Type B pancreatic cell (in vitro differentiated cells): ENCODE measurements around the gene PRMT7. TPM values are rescaled to one million over a fixed set of nuclear protein-coding genes. Genes with fewer than 3 reads are reported as not detected.

Experiments
- DNase-seq: peaks from one replicate; pipeline ENCODE4 v3.0.0; 2021; ENCODE audit warnings: mixed read lengths; ENCODE audit not compliant: unreplicated experiment; ENCODE audit errors: extremely low spot score
- H3K27ac Mint-ChIP-seq: 2 replicates; pipeline ENCODE4 v1.8.0; 2021; ENCODE audit warnings: mild to moderate bottlenecking, mixed read lengths
- H3K27me3 Mint-ChIP-seq: 2 replicates; pipeline ENCODE4 v1.8.0; 2021; ENCODE audit warnings: mixed read lengths
- H3K36me3 Mint-ChIP-seq: 2 replicates; pipeline ENCODE4 v1.8.0; 2021; ENCODE audit warnings: mixed read lengths
- H3K4me1 Mint-ChIP-seq: one replicate; pipeline ENCODE4 v1.8.0; 2021; ENCODE audit warnings: mixed read lengths; ENCODE audit not compliant: unreplicated experiment
- H3K4me3 Mint-ChIP-seq: 2 replicates; pipeline ENCODE4 v1.8.0; 2021; ENCODE audit warnings: mild to moderate bottlenecking, mixed read lengths
- H3K9me3 Mint-ChIP-seq: 2 replicates; pipeline ENCODE4 v1.8.0; 2021; ENCODE audit warnings: mixed read lengths
- total RNA-seq: library from RNA; stranded (reverse); gene quantifications from 2 replicates; pipeline ENCODE4 v1.2.1, GENCODE V29; 2021; ENCODE audit warnings: low replicate concordance
- TF ChIP-seq, protein P1 (sequence below): fragments of 200-600 bp; sonication (generic); conservative IDR thresholded peaks from 2 replicates; pipeline ENCODE4 v1.5.0; 2021; ENCODE audit warnings: antibody characterized with exemption, mild to moderate bottlenecking

Gene PRMT7
- total RNA-seq, 1 donor from 2014 or later = 66.9 TPM

DNA sequence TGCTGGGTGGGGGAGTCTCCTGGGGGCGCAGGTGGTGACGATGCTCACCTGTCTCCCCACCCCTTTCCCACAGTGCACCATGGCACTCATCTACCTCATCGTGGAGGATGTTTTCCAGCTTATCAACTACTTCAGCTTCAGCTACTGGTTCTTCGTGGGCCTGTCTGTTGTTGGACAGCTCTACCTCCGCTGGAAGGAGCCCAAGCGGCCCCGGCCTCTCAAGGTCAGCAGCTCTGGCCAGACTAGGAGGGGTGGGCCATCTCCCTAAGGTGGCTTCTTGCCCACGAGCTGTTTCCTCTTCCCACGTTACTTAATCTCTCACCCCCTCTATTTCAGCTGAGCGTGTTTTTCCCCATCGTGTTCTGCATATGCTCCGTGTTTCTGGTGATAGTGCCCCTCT is 14.5 kb upstream of the PRMT7 start:
- Mint-ChIP-seq H3K27me3 (no peaks in the 10 kb centered on the region), H3K36me3 (peaks cover 16% of the 10 kb centered on the region), H3K27ac (no peak overlapping the region), H3K9me3 (no peaks in the 10 kb centered on the region), H3K4me3 (no peak overlapping the region), H3K4me1 (peaks cover 7% of the 10 kb centered on the region)
- no peak for DNase-seq
- TF ChIP-seq, protein P1, sequence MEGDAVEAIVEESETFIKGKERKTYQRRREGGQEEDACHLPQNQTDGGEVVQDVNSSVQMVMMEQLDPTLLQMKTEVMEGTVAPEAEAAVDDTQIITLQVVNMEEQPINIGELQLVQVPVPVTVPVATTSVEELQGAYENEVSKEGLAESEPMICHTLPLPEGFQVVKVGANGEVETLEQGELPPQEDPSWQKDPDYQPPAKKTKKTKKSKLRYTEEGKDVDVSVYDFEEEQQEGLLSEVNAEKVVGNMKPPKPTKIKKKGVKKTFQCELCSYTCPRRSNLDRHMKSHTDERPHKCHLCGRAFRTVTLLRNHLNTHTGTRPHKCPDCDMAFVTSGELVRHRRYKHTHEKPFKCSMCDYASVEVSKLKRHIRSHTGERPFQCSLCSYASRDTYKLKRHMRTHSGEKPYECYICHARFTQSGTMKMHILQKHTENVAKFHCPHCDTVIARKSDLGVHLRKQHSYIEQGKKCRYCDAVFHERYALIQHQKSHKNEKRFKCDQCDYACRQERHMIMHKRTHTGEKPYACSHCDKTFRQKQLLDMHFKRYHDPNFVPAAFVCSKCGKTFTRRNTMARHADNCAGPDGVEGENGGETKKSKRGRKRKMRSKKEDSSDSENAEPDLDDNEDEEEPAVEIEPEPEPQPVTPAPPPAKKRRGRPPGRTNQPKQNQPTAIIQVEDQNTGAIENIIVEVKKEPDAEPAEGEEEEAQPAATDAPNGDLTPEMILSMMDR = no peak

GRCh38 chr16:68296693-68297092 is 14.1 kb upstream of the PRMT7 start:
- H3K9me3 Mint-ChIP-seq = no peaks in the 10 kb centered on the region
- no peak for DNase-seq
- TF ChIP-seq, protein P1 = no peak
- H3K4me3 Mint-ChIP-seq = no peak overlapping the region
- no peaks in the 10 kb centered on the region for H3K27me3 Mint-ChIP-seq
- no peak overlapping the region for H3K27ac Mint-ChIP-seq
- H3K4me1 Mint-ChIP-seq = peaks cover 7% of the 10 kb centered on the region
- H3K36me3 Mint-ChIP-seq = peaks cover 15% of the 10 kb centered on the region

GRCh38 chr16:68297908-68298307 is 12.9 kb upstream of the PRMT7 start:
- DNase-seq = no peak
- no peaks in the 10 kb centered on the region for H3K9me3 Mint-ChIP-seq
- H3K36me3 Mint-ChIP-seq = peaks cover 16% of the 10 kb centered on the region
- H3K4me3 Mint-ChIP-seq = no peak overlapping the region
- H3K4me1 Mint-ChIP-seq = peaks cover 7% of the 10 kb centered on the region
- no peak overlapping the region for H3K27ac Mint-ChIP-seq
- no peaks in the 10 kb centered on the region for H3K27me3 Mint-ChIP-seq
- TF ChIP-seq, protein P1 = no peak

GRCh38 chr16:68298312-68298711 is 12.5 kb upstream of the PRMT7 start:
- Mint-ChIP-seq H3K4me1 (peaks cover 7% of the 10 kb centered on the region), H3K27ac (no peak overlapping the region), H3K27me3 (no peaks in the 10 kb centered on the region), H3K36me3 (peaks cover 16% of the 10 kb centered on the region), H3K4me3 (no peak overlapping the region), H3K9me3 (no peaks in the 10 kb centered on the region)
- no peak for DNase-seq
- TF ChIP-seq, protein P1 = no peak

DNA sequence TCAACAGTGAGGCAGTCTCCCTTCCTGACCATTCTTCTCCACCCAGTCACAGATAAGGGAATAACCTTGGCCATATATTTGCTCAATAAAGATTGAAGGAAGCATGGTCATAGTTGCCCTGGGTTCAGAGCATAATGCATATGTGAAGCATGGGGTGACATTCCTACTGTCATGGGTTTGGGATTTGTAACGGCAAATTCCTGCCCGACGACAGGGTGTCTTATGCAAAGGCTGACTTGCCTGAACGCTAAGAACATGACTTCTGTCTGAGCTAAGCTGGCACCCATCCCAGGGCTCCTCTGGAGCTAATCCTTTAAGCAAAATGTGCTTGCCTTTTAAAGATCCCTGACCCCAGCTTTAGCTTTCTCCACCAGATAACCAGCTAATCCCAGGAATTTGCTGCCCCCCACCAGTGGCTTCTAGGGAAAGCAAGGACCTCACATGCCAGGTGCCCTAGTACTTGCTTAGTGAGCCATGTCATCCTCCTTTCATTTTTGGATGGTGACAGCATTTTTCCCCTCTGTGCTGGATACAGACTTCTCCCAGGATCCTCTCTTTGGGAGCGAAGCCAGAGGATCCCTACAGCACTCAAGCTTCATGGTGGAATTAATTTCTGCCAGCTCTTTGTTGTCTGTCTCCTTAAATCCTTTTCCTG is 11.8 kb upstream of the PRMT7 start:
- no peaks in the 10 kb centered on the region for H3K27me3 Mint-ChIP-seq
- peaks cover 7% of the 10 kb centered on the region for H3K4me1 Mint-ChIP-seq
- peaks cover 21% of the 10 kb centered on the region for H3K36me3 Mint-ChIP-seq
- H3K27ac Mint-ChIP-seq = no peak overlapping the region
- no peak for DNase-seq
- H3K4me3 Mint-ChIP-seq = no peak overlapping the region
- TF ChIP-seq, protein P1 = no peak
- H3K9me3 Mint-ChIP-seq = no peaks in the 10 kb centered on the region
